HFF-Myc (cell line): ENCODE results near the gene NIPAL3.
"Not testable (repeated sequence)": the region's sequence is repeated elsewhere in the genome, so short reads cannot be mapped to it uniquely, and the experiment has no call there.

Experiments used
- DNase-seq: peaks from one replicate; pipeline ENCODE4 v3.0.0-alpha.2; 2011; ENCODE audit warnings: low read depth; ENCODE audit errors: extremely low read depth
- H3K4me3 ChIP-seq: replicated peaks from 2 replicates; pipeline ENCODE4 v1.5.1; 2011; ENCODE audit warnings: low read depth, mild to moderate bottlenecking, control low read depth, low read length
- TF ChIP-seq, protein P1 (sequence below): IDR thresholded peaks from 2 replicates; pipeline ENCODE4 v1.5.1; 2012; ENCODE audit warnings: mild to moderate bottlenecking, low read depth, low read length, control low read depth; ENCODE audit errors: missing control alignments

NIPAL3 gene

GRCh38 chr1:24484199-24484598 is 68.6 kb downstream of the NIPAL3 start:
- no peak for DNase-seq
- no peak overlapping the region for H3K4me3 ChIP-seq
- TF ChIP-seq, protein P1, sequence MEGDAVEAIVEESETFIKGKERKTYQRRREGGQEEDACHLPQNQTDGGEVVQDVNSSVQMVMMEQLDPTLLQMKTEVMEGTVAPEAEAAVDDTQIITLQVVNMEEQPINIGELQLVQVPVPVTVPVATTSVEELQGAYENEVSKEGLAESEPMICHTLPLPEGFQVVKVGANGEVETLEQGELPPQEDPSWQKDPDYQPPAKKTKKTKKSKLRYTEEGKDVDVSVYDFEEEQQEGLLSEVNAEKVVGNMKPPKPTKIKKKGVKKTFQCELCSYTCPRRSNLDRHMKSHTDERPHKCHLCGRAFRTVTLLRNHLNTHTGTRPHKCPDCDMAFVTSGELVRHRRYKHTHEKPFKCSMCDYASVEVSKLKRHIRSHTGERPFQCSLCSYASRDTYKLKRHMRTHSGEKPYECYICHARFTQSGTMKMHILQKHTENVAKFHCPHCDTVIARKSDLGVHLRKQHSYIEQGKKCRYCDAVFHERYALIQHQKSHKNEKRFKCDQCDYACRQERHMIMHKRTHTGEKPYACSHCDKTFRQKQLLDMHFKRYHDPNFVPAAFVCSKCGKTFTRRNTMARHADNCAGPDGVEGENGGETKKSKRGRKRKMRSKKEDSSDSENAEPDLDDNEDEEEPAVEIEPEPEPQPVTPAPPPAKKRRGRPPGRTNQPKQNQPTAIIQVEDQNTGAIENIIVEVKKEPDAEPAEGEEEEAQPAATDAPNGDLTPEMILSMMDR, result no peak

DNA sequence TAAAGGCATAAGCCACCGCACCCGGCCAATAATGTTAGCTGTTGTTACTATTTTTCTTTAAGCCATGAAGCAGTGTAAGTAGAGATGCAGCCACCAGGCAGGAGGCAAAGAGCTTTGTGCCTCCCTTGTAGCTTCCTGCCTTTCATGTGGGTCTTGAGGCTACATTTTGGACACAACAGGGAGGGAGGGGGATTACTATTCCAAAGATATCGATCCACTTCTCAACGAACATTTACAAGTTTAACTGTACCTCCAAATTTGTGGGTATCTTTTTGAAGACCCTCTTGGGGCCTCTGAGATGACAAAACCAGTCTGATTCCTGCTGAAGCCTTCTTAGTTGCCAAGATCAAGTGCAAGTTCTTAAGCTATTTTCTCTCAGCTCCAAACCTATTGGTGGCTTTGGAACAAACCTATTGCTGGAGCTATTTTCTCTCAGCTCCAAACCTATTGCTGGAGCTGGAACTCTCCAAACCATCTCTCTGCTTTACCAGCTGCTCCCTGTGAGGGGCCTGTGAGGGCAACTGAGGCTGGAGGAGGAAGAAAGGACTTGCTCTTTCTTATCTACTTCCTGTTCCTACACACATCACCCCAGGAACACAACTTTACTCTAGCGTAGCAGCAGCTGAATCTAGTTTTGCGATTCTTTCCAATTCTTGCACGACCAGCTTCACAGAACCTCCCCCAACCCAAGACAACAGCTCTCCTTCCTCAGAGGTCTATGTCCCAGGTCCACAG is 70.9 kb downstream of the NIPAL3 start:
- H3K4me3 ChIP-seq, result no peak overlapping the region
- TF ChIP-seq, protein P1, result no peak
- DNase-seq, result no peak

GRCh38 chr1:24487455-24487854 is 71.9 kb downstream of the NIPAL3 start:
- DNase-seq, result no peak
- TF ChIP-seq, protein P1, result no peak
- no peak overlapping the region for H3K4me3 ChIP-seq

GRCh38 chr1:24488159-24488558 is 72.6 kb downstream of the NIPAL3 start:
- DNase-seq, H3K4me3 ChIP-seq: not testable (repeated sequence)

GRCh38 chr1:24489674-24490073 is 74.1 kb downstream of the NIPAL3 start:
- DNase-seq, result no peak
- no peak overlapping the region for H3K4me3 ChIP-seq
- TF ChIP-seq, protein P1, result no peak

DNA sequence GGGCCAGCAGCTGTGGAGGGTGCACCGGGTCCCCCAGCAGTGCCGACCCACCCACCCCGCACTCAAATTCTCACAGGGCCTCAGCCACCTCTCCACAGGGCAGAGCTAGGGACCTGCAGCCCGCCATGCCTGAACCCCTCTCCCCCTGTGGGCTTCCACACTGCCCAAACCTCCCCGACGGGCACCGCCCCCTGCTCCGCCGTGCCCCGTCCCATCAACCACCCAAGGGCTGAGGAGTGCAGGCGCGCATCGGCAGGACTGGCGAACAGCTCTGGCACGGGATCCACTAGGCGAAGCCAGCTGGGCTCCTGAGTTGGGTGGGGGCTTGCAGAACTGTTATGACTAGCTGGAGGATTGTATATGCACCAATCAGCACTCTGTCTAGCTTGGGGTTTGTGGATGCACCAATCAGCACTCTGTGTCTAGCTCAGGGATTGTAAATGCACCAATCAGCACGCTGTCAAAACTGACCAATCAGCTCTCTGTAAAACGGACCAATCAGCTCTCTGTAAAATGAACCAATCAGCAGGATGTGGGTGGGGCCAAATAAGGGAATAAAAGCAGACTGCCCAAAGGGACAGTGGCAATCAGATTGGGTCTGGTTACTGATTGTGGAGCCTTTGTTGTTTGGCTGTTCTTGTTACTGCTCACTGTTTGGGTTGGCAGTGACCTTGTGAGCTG is 74.6 kb downstream of the NIPAL3 start:
- no peak for DNase-seq

GRCh38 chr1:24491577-24492360 is 76.2 kb downstream of the NIPAL3 start:
- no peak for DNase-seq
- TF ChIP-seq, protein P1, result no peak
- H3K4me3 ChIP-seq, result no peak overlapping the region

More for the DNA sequence above, 74.6 kb downstream of the NIPAL3 start:
- H3K4me3 ChIP-seq, result no peak overlapping the region
- TF ChIP-seq, protein P1, result no peak

DNA sequence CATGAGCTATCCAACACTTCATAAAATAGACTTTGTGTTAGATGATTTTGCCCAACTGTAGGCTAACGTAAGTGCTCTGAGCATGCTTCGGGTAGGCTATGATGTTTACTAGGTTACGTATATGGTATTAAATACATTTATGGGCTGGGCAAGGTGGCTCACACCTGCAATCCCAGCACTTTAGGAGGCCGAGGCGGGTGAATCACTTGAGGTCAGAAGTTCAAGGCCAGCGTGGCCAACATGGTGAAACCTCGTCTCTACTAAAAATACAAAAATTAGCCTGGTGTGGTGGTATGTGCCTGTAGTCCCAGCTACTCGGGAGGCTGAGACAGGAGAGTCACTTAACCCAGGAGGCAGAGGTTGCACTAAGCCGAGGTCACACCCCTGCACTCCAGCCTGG is 77.3 kb downstream of the NIPAL3 start:
- not testable (repeated sequence) for H3K4me3 ChIP-seq, DNase-seq
